ENCODE results near the gene CSRP2. TPM values are rescaled to one million over a fixed set of nuclear protein-coding genes. Genes with fewer than 3 reads are reported as not detected.
A peak's percentile ranks its signal among the peaks of the same experiment; 100 is the strongest.

CSRP2 gene
- total RNA-seq, 1 donor from 2014 or later: 86.3 TPM

DNA sequence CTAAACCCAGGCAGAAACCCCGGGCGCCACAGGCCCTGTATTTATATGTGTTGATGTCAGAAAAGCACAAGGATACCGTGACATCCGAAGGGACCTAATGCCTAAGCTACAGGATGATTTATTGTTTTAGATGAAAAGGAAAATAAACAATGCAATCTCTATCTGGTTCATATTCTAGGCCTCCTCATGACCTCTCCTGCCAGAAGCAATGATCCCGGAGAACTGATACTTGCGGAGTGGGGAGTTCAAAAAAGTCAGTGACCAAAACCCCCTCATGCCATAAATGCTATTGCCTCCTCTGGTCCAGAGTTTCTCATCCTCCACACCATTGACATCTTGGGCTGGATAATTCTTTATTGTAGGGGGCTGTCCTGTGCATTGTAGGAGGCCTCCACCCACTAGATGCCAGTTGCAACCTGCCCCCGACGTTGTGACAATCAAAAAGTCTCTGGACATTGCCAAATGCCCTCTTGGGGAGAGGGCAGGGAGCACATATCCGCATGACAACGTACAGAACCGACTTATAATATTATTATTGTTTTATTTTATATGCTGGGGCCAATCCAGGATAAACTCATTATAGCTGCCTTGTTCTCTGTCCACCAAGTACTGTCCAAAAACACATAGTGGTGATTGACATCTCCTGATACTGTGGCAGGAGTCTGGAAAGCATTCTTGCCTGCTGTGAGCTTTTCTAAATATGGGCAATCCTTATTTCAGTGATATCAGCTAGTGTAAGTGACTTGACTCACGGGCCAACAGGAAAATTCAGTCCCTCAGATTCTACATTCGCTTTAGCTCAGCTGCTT is 1.1 kb upstream of the CSRP2 start:
- Mint-ChIP-seq H3K4me1 (peaks cover 51% of the 10 kb centered on the region), H3K4me3 (peak overlapping the region; percentile 91), H3K9me3 (no peaks in the 10 kb centered on the region), H3K27ac (peak overlapping the region; percentile 92), H3K36me3 (no peaks in the 10 kb centered on the region), H3K27me3 (ENCODE audit: low read depth) (no peaks in the 10 kb centered on the region)
- DNase-seq (ENCODE audit: low spot score in 2 of 2, unreplicated experiment in 2 of 2): peak in 1 of 2 experiments; percentile 49
- TF ChIP-seq, protein P1, sequence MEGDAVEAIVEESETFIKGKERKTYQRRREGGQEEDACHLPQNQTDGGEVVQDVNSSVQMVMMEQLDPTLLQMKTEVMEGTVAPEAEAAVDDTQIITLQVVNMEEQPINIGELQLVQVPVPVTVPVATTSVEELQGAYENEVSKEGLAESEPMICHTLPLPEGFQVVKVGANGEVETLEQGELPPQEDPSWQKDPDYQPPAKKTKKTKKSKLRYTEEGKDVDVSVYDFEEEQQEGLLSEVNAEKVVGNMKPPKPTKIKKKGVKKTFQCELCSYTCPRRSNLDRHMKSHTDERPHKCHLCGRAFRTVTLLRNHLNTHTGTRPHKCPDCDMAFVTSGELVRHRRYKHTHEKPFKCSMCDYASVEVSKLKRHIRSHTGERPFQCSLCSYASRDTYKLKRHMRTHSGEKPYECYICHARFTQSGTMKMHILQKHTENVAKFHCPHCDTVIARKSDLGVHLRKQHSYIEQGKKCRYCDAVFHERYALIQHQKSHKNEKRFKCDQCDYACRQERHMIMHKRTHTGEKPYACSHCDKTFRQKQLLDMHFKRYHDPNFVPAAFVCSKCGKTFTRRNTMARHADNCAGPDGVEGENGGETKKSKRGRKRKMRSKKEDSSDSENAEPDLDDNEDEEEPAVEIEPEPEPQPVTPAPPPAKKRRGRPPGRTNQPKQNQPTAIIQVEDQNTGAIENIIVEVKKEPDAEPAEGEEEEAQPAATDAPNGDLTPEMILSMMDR (IDR thresholded peaks at IDR 0.05; ENCODE audit: unreplicated experiment): peak; percentile 47

DNA sequence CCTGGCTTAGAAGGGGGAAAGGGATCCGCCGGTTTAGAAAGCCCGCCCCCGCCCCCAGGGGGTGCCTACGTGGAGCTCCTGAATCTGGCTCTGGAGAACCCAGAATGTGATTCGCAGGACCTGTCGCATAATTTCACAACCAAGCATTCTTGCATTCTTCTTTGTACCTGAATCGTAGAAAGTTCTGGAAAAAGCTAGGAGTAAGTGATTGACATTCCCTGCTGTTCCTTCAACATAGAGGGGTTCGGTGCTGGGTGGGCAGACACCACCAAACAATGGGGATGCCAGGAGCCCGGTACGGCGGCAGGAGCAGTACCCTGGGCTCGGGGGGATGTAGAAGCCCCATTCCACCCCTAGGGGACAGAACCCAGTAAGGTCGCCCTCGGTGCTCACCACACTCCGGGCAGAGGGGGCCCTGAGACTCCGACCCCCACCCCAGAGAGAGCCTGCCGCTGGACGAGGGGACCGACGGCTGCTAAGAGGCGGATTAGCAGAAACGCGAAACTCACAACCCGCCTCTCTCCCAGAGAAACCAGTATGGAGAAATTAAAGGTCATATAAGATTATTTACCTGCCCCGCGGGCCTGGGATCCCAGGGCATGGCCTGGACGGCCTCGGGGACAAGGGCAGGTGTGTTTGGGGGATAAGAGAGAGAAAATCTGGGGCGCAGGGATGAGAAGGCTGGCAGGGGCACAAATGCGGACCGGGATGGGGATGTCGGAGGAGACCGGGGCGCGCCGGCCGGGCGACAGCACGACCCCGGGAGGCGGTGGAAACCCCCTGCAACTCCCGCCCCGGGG is 520 bp downstream of the CSRP2 start:
- TF ChIP-seq, protein P1 (IDR thresholded peaks at IDR 0.05; ENCODE audit: unreplicated experiment): no peak
- peak in 1 of 2 experiments; percentile 53 for DNase-seq (ENCODE audit: low spot score in 2 of 2, unreplicated experiment in 2 of 2)
- H3K36me3 Mint-ChIP-seq: no peaks in the 10 kb centered on the region
- H3K27me3 Mint-ChIP-seq (ENCODE audit: low read depth): no peaks in the 10 kb centered on the region
- H3K4me1 Mint-ChIP-seq: peaks cover 62% of the 10 kb centered on the region
- H3K4me3 Mint-ChIP-seq: peak overlapping the region; percentile 91
- H3K9me3 Mint-ChIP-seq: no peaks in the 10 kb centered on the region
- H3K27ac Mint-ChIP-seq: peak overlapping the region; percentile 90

DNA sequence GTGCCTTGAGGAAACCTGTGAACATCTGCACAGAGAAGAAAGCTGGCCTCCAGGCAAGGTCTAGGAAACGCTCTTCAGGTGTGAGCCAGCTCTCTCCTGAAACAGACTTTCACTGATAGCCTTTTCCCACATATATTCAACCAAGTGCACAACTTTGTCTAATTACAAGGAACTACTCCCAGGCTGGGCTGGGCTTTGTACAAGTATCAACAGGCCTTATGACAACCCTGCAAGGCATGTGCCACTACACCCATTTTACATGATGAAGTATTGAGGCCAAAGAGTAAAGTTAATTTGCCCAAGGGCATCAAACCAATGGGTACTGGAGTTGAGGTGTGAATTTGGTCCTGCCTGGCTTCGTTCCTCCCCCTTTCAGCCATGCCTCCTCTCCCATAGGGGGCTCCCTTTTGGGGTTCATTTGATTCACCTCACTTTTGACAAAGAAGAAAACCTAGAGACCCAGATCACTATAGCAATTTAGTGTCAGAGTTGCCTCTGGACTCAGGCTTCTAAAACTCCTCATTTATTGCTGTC is 2.1 kb downstream of the CSRP2 start:
- peak overlapping the region; percentile 91 for H3K4me3 Mint-ChIP-seq
- no peaks in the 10 kb centered on the region for H3K27me3 Mint-ChIP-seq (ENCODE audit: low read depth)
- no peaks in the 10 kb centered on the region for H3K36me3 Mint-ChIP-seq

DNA sequence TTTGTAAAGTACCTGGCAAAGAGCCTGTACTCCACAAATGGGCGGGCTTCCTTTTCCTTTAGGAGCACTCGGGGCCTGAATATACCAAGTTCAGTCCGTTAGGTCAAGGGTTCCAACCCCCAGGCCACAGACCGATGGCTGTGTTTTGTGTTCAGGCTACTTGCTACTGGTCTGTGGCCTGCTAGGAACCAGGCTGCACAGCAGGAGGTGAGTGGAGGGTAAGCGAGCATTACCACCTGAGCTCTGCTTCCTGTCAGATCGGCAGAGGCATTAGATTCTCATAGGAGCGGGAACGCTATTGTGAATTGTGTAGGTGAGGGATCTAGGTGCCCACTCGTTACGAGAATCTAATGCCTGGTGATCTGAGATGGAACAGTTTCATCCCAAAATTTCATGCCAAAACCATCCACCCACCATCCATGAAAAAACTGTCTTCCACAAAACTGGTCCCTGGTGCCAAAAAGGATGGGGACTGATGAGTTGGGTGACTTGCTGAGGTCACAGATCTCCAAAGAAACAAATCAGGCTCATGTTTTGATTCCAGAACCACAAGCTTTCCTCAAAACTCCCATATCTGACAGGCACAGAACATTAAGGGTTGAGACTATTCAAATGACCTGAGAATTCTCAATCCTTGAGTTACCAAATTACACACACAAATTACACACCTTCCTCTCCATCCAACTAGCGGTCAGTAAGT is 4.2 kb downstream of the CSRP2 start:
- TF ChIP-seq, protein P1 (IDR thresholded peaks at IDR 0.05; ENCODE audit: unreplicated experiment): no peak
- no peaks in the 10 kb centered on the region for H3K27me3 Mint-ChIP-seq (ENCODE audit: low read depth)
- no peaks in the 10 kb centered on the region for H3K36me3 Mint-ChIP-seq
- no peak overlapping the region for H3K27ac Mint-ChIP-seq
- DNase-seq (ENCODE audit: low spot score in 2 of 2, unreplicated experiment in 2 of 2): no peak
- H3K9me3 Mint-ChIP-seq: no peaks in the 10 kb centered on the region
- no peak overlapping the region for H3K4me3 Mint-ChIP-seq
- peaks cover 57% of the 10 kb centered on the region for H3K4me1 Mint-ChIP-seq

More for the DNA sequence above, 2.1 kb downstream of the CSRP2 start:
- Mint-ChIP-seq H3K27ac (no peak overlapping the region), H3K4me1 (peaks cover 61% of the 10 kb centered on the region), H3K9me3 (no peaks in the 10 kb centered on the region)
- TF ChIP-seq, protein P1 (IDR thresholded peaks at IDR 0.05; ENCODE audit: unreplicated experiment): no peak
- DNase-seq (ENCODE audit: low spot score in 2 of 2, unreplicated experiment in 2 of 2): no peak

DNA sequence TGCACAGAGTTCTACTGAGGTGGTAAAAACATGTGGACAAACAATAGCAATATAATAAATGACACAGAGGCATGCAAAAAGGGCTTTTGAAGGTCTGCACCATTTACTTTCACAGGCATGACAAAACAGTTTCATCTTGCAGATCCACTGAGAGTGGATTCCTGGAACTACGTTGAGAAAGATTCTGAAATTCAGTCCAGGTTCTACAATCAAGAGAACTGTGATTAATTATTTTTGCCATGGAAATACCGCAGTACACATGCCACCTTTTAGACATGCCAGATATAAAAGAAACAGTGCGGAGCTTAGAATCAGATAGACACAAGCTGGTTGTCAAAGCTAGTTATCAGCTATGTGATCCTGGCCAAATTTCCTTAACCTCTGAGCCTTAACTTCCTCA is 4.8 kb downstream of the CSRP2 start:
- peaks cover 56% of the 10 kb centered on the region for H3K4me1 Mint-ChIP-seq
- H3K4me3 Mint-ChIP-seq: no peak overlapping the region
- H3K36me3 Mint-ChIP-seq: peaks cover 2% of the 10 kb centered on the region

More for the DNA sequence above, 4.8 kb downstream of the CSRP2 start:
- no peak for DNase-seq (ENCODE audit: low spot score in 2 of 2, unreplicated experiment in 2 of 2)
- no peaks in the 10 kb centered on the region for H3K9me3 Mint-ChIP-seq
- TF ChIP-seq, protein P1 (IDR thresholded peaks at IDR 0.05; ENCODE audit: unreplicated experiment): no peak
- H3K27ac Mint-ChIP-seq: no peak overlapping the region
- H3K27me3 Mint-ChIP-seq (ENCODE audit: low read depth): no peaks in the 10 kb centered on the region
